CD4-positive, alpha-beta T cell treated with Interleukin-6 for 4 hours (primary cell): ENCODE results near the gene BUD23.
"Not testable (repeated sequence)": the region's sequence is repeated elsewhere in the genome, so short reads cannot be mapped to it uniquely, and the experiment has no call there.

Experiments
- DNase-seq: peaks from one replicate; pipeline ENCODE4 v3.0.0-alpha.2; 2020; ENCODE audit warnings: mixed read lengths

The BUD23 gene

DNA sequence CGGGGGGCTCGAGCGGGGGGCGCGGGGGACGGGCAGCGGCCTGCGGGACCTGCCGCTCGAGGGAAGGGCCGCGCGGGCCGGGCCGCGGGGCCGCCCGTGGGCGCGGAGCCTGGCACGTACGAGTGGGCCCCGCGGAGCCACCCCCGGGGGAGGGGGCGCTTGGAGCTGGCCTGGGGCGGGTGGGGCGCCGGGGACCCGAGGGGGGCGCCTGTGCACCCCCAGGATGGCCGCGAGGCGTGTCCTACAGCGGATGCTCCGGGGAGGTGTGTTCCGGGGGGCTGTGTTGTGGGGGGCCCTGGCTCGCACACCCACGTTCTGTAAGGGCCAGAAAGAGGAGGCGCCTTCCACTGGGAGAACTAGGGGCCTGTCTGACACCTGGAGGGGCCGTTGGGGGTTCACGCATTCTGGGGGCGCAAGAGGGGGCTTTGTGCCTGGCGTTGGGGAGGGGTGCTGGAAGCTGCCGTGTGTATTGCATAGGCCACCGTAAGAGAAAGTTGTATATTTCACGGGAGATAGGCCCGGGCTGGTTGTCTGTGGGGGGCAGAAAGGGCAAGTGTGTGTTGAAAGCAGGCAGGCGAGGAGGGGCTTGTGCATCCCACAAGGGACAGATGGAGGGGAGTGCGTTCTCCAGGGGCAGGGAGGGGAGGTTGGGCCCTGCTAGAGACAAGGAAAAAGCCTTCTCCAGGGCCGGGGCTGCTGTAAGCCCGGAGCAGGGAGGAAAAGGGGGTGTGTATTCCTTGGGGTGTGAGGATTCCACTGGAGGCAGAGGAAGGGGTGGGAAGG lies 15.1 kb upstream of the BUD23 start:
- no peak for DNase-seq

DNA sequence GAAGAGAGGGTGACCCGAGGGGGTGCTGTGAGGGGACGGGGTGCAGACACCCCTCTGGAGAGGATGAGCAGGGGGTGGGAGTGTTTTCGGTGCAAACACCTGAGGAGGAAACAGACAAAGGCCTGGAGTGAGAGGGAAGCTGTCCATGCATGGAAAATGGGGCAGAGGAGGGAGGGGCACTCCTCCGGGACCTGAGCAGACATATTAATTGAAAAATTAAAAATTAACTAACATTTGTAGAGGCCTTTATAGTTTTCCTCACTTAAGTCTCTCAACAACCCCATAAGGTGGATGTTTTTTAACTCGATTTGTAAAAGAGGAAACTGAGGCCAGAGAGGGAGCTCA lies 14.5 kb upstream of the BUD23 start:
- DNase-seq: no peak

GRCh38 chr7:73669288-73669701 lies 14.1 kb upstream of the BUD23 start:
- DNase-seq: no peak

GRCh38 chr7:73669858-73670385 lies 13.5 kb upstream of the BUD23 start:
- no peak for DNase-seq

DNA sequence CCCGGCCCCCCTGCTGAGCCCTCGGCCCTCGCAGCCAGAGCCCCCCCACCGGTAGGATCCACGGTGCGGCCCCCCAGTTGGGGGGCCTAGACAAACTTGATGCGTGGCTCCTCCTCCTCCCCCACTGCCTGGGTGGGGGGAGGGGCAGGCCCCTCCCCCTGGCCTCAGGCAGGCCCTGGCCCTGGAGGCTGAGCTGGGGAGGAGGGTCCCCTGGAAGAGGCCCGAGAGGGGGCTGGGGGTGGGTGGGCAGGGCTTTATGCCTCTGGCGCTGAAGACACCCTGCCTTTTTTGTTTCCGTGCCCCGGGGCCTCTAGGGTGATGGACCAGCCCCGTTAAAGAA lies 12.1 kb upstream of the BUD23 start:
- DNase-seq: no peak

DNA sequence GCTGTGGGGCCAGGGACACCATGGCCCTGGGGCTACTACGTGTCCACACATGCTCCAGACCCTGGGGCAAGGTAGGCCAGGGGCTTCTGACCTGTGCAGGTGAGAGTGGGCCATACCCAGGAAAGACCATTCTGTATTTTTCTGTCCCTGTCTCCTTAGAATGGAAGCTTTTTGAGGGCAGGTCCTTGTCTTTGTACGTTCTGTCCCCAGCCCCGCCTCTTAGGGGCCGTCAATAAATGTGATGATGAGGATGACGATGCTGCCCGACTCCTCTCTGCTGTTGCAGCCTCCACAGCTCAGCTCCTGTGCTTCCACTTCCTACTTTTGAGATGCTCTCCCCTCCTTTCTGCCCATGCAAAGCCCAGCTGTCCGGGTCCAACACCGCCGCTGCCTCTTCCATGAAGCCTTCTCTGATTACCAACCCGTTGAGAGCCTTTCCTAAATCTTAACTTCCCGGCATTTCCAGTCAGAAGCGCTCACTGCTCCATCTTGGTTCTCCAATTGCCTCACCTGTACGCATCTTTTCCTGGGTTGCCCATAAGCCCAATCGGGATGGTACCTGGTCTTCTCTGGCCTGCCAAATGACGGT lies 11.4 kb upstream of the BUD23 start:
- DNase-seq: no peak

DNA sequence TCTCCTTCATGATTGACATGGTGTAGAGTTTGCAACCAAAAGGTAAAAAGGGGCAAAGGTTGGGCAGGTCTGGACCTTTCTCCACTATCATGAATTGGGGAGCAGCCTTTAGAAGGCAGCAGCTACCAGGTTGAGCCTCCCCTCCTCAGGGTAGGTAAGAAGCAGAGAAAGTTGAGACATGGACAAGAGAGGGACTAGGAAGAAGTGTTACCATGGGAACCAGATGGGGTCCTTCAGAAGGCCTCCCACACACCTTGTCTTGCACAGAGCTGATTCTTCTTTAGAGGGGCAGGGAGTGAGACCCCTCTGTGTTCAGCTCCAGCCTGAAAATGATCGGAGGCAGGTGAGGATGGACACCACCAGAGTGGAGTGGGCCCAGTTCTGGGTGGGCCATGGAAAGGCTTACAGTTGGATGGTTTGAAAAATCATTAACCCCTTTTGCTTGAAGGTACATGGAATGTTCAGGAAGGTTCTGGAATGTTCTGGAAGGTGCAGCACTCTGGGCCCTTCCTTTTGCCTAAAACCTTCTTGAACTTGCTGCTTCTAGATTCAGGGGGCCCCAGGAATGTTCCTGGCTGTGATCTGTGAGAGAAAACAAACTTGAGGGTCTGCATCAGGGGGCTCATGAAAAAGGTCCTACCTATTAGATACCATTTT lies 8.8 kb upstream of the BUD23 start:
- no peak for DNase-seq

- DNase-seq: not testable (repeated sequence)
Measured at GRCh38 chr7:73676062-73676461, 7.3 kb upstream of the BUD23 start.

GRCh38 chr7:73678862-73679261 lies 4.5 kb upstream of the BUD23 start:
- no peak for DNase-seq

DNA sequence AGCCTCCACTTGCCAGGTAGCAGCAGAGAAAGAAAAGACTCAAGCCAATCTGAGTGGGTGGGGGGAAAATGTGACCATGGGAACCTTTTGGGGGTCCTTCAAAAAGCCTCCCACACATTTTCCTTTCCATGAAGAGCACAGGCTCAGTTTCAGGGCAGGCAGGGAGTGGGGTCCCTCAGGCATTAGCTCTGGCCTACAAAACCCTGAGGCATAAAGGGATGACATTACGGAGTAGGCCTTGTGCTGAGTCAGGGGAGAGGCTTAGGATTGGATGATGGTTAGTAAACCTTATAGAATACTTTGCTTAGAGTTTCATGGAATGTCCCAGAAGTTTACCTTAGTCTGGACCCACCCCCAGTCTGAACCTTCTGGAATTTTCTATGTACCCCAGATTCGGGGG lies 3.7 kb upstream of the BUD23 start:
- no peak for DNase-seq

- no peak for DNase-seq
Measured at GRCh38 chr7:73680501-73680900, 2.9 kb upstream of the BUD23 start.

- DNase-seq: no peak
Measured at GRCh38 chr7:73681031-73681430, 2.4 kb upstream of the BUD23 start.

DNA sequence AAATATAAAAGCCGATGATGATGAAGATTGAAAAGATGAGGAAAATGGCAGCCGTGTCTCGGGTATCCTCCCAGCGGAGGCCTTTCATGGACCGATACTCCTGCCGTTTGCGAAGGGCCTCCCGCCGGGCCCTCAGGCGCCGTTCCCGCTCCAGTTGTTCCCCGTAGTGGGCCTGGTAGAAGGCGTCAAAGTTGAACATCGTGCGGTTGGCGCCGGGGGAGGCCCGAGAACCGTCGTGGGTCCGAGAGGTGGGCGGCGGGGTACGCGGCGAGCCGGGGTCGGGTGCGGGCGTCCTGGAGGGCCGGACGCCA lies 697 bp upstream of the BUD23 start:
- DNase-seq: no peak

- no peak for DNase-seq
Measured at GRCh38 chr7:73683788-73684693, 644 bp downstream of the BUD23 start.

DNA sequence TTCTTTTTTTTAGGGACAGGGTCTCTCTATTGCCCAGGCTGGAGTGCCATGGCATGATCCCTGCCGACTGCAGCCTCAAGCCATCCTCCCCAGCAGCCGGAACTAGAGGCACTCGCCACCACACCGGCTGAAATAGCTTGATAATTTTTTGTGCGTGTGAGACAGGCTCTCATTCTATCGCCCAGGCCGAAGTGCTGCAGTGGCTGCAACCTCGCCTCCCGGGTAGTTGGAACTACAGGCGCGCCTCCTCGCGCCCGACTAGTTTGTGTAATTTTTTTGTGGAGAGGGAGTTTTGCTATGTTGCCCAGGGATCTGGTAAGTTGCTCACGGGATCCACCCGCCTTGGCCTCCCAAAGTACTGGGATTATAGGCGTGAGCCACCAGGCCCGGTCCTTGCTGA lies 1.9 kb downstream of the BUD23 start:
- DNase-seq: no peak

DNA sequence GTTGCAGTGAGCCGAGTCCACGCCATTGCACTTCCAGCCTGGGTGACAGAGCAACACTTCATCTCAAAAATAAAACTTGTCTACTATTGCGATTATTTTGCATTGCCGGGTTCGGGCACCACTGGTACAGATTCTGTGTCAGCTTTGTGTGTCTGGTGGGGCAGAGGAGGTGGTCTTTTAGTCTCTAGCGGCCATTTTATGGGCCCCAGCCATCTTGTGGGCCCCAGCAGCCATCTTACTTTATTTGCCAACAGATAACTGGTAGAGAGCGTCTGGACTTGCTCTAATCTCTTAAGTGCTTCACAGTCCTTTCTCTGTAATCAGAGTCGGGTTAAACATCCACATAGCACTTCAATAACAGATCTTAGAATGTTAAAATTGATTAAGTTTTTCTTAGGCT lies 4.9 kb downstream of the BUD23 start:
- no peak for DNase-seq

- DNase-seq: no peak
Measured at GRCh38 chr7:73690646-73691045, 7.2 kb downstream of the BUD23 start.

DNA sequence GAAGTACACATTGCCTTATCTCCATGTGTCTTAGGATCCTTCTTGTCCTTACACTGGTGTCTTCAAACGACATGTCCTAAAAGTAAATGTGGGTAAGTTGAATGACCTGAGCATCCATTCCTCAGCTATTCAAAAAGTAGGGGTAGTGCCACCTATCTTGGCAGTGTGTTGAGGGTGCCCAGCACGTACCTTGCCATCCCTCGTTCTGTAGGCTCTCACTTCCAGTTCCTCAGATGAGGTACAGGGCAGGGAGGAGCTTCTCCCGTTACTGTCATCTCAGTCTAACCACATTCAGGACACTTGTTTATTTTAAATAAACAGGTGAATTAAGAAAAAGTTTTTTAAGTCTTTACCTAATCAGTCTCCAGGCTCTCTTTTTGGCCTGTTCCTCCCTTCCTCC lies 13.0 kb downstream of the BUD23 start:
- DNase-seq: no peak

DNA sequence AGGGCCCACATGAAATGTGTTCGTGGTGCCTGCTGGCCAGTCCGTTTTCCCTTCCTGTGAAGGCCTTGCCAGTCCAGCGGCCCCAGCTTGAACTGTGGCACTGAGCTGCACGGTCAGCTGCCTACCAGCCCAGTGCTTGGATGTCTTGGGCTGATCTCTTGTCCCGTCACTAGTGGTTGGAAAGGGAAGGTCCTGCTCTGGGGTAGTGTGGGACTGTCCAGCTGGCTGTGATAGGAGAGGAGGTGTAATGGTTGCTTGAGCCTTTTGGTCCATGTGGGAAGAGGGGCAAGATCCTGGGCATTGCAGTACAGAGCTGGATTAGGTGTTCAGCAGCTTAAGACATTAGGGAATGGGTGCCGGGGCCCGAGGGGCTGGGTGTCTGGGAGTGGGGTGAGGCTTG lies 15.0 kb downstream of the BUD23 start:
- DNase-seq: no peak

- no peak for DNase-seq
Measured at GRCh38 chr7:73699370-73700068, 16.1 kb downstream of the BUD23 start.

- DNase-seq: no peak
Measured at GRCh38 chr7:73700069-73700423, 16.6 kb downstream of the BUD23 start.

- no peak for DNase-seq
Measured at GRCh38 chr7:73700581-73701134, 17.3 kb downstream of the BUD23 start.
